H9 (cell line): ENCODE data around the gene ZNRF2. TPM values are rescaled to one million over a fixed set of nuclear protein-coding genes. Genes with fewer than 3 reads are reported as not detected.

ENCODE experiments used
- DNase-seq: peaks from one replicate; pipeline ENCODE4 v3.0.0-alpha.2; 2017
- H2AFZ ChIP-seq: one replicate; pipeline ENCODE4 v1.6.1; 2013; ENCODE audit warnings: mild to moderate bottlenecking, low read length, control low read depth, moderate library complexity
- H2AK5ac ChIP-seq: 2 replicates; pipeline ENCODE4 v1.6.1; 2013; ENCODE audit warnings: low read length, control low read depth, mixed read lengths; ENCODE audit not compliant: insufficient read length
- H2BK120ac ChIP-seq: one replicate; pipeline ENCODE4 v1.6.1; 2013; ENCODE audit warnings: low read depth, mild to moderate bottlenecking, low read length, control low read depth, inconsistent platforms; ENCODE audit not compliant: poor library complexity, severe bottlenecking
- H2BK12ac ChIP-seq: 2 replicates; pipeline ENCODE4 v1.6.1; 2013; ENCODE audit warnings: low read length, control low read depth, mixed read lengths, low read depth; ENCODE audit not compliant: insufficient read length
- H2BK15ac ChIP-seq: 2 replicates; pipeline ENCODE4 v1.6.1; 2013; ENCODE audit warnings: low read depth, low read length, control low read depth
- H2BK20ac ChIP-seq: one replicate; pipeline ENCODE4 v1.6.1; 2013; ENCODE audit warnings: low read depth, mild to moderate bottlenecking, low read length, control low read depth, inconsistent platforms; ENCODE audit not compliant: poor library complexity, severe bottlenecking
- H2BK5ac ChIP-seq: 2 replicates; pipeline ENCODE4 v1.6.1; 2013; ENCODE audit warnings: low read length, control low read depth, mixed read lengths; ENCODE audit not compliant: insufficient read length
- H3K14ac ChIP-seq: 2 replicates; pipeline ENCODE4 v1.6.1; 2013; ENCODE audit warnings: low read length, control low read depth; ENCODE audit not compliant: insufficient read depth
- H3K18ac ChIP-seq: 2 replicates; pipeline ENCODE4 v1.6.1; 2013; ENCODE audit warnings: low read depth, mild to moderate bottlenecking, mixed read lengths, low read length, control low read depth; ENCODE audit not compliant: insufficient read length
- H3K23ac ChIP-seq: 2 replicates; pipeline ENCODE4 v1.6.1; 2013; ENCODE audit warnings: low read length, control low read depth, mixed read lengths, low read depth; ENCODE audit not compliant: insufficient read length
- H3K23me2 ChIP-seq: 2 replicates; pipeline ENCODE4 v1.6.1; 2013; ENCODE audit warnings: low read depth, mild to moderate bottlenecking, mixed read lengths, low read length, control low read depth; ENCODE audit not compliant: insufficient read length, poor library complexity, severe bottlenecking
- H3K27ac ChIP-seq: 2 replicates; pipeline ENCODE4 v1.5.1; 2013; ENCODE audit warnings: low read length, control low read depth, mixed read lengths, low read depth; ENCODE audit not compliant: insufficient read length
- H3K27me3 ChIP-seq: 2 replicates; pipeline ENCODE4 v1.6.1; 2013; ENCODE audit warnings: low read length, control low read depth, inconsistent platforms; ENCODE audit not compliant: insufficient read depth
- H3K4ac ChIP-seq: 2 replicates; pipeline ENCODE4 v1.6.1; 2013; ENCODE audit warnings: low read depth, mild to moderate bottlenecking, control low read depth, inconsistent platforms, low read length, moderate library complexity
- H3K4me1 ChIP-seq: 2 replicates; pipeline ENCODE4 v1.6.1; 2013; ENCODE audit warnings: low read length, control low read depth, inconsistent platforms; ENCODE audit not compliant: insufficient read depth
- H3K4me2 ChIP-seq: 2 replicates; pipeline ENCODE4 v1.6.1; 2013; ENCODE audit warnings: low read length, control low read depth, mixed read lengths; ENCODE audit not compliant: insufficient read length, insufficient read depth
- H3K56ac ChIP-seq: 2 replicates; pipeline ENCODE4 v1.6.1; 2013; ENCODE audit warnings: low read depth, mild to moderate bottlenecking, mixed read lengths, low read length, control low read depth; ENCODE audit not compliant: insufficient read length
- H3K79me1 ChIP-seq: 2 replicates; pipeline ENCODE4 v1.6.1; 2013; ENCODE audit warnings: low read depth, mild to moderate bottlenecking, moderate library complexity, low read length, control low read depth, inconsistent platforms; ENCODE audit not compliant: insufficient read depth, poor library complexity, severe bottlenecking
- H3K79me2 ChIP-seq: 2 replicates; pipeline ENCODE4 v1.6.1; 2013; ENCODE audit warnings: low read length, control low read depth, inconsistent platforms; ENCODE audit not compliant: insufficient read depth
- H3K9ac ChIP-seq: 2 replicates; pipeline ENCODE4 v1.6.1; 2013; ENCODE audit warnings: low read length, control low read depth, mixed read lengths; ENCODE audit not compliant: insufficient read length; ENCODE audit errors: extremely low read depth
- H3K9me3 ChIP-seq: one replicate; pipeline ENCODE4 v1.6.1; 2013; ENCODE audit warnings: low read depth, low read length, inconsistent platforms; ENCODE audit not compliant: control insufficient read depth
- H3T11ph ChIP-seq: one replicate; pipeline ENCODE4 v1.6.1; 2013; ENCODE audit warnings: mild to moderate bottlenecking, low read length, control low read depth, inconsistent platforms
- H4K20me1 ChIP-seq: one replicate; pipeline ENCODE4 v1.6.1; 2013; ENCODE audit not compliant: control insufficient read depth, insufficient read length, insufficient read depth
- H4K5ac ChIP-seq: 2 replicates; pipeline ENCODE4 v1.6.1; 2013; ENCODE audit warnings: low read depth, mild to moderate bottlenecking, mixed read lengths, low read length, control low read depth; ENCODE audit not compliant: insufficient read length
- H4K8ac ChIP-seq: replicated peaks from 2 replicates; pipeline ENCODE4 v1.6.1; 2013; ENCODE audit warnings: low read length, control low read depth, mixed read lengths, low read depth; ENCODE audit not compliant: insufficient read length
- H4K91ac ChIP-seq: 2 replicates; pipeline ENCODE4 v1.6.1; 2013; ENCODE audit warnings: low read depth, mild to moderate bottlenecking, moderate library complexity, mixed read lengths, low read length, control low read depth; ENCODE audit not compliant: insufficient read length
- H3K27ac Mint-ChIP-seq, 3 experiments: 2 replicates in 2 of 3; 3 replicates in 1 of 3; pipeline ENCODE4 v1.8.0; 2020 to 2021; ENCODE audit warnings: mixed read lengths in 3 of 3, mild to moderate bottlenecking in 1 of 3, moderate library complexity in 1 of 3
- H3K27me3 Mint-ChIP-seq: 2 replicates; pipeline ENCODE4 v1.8.0; 2021; ENCODE audit warnings: low read depth, mild to moderate bottlenecking, moderate library complexity, mixed read lengths
- H3K36me3 Mint-ChIP-seq, 3 experiments: 2 replicates in 2 of 3; 3 replicates in 1 of 3; pipeline ENCODE4 v1.8.0; 2020 to 2021; ENCODE audit warnings: low read depth in 3 of 3, mixed read lengths in 3 of 3; ENCODE audit not compliant: insufficient read depth in 1 of 3
- H3K4me1 Mint-ChIP-seq, 2 experiments: 2 replicates each; pipeline ENCODE4 v1.8.0; 2020; ENCODE audit warnings: mixed read lengths in 2 of 2
- H3K4me3 Mint-ChIP-seq, 2 experiments: 2 replicates in 1 of 2; 3 replicates in 1 of 2; pipeline ENCODE4 v1.8.0; 2020 to 2021; ENCODE audit warnings: mild to moderate bottlenecking in 2 of 2, mixed read lengths in 2 of 2, moderate library complexity in 1 of 2
- H3K9me3 Mint-ChIP-seq, 2 experiments: 2 replicates in 1 of 2; 3 replicates in 1 of 2; pipeline ENCODE4 v1.8.0; 2020; ENCODE audit warnings: mild to moderate bottlenecking in 2 of 2, mixed read lengths in 2 of 2, moderate library complexity in 1 of 2
- CTCF ChIP-seq: fragments of 200-600 bp; sonication (generic); conservative IDR thresholded peaks from 3 replicates; pipeline ENCODE4 v1.8.0; 2021; ENCODE audit warnings: antibody characterized with exemption, mild to moderate bottlenecking
- total RNA-seq: library from RNA; stranded (reverse); gene quantifications from 2 replicates; pipeline ENCODE4 v1.2.1, GENCODE V29; 2021

Gene ZNRF2
- total RNA-seq, 1 experiment from 2014 or later, result 16.5 TPM

- H3K4me1 Mint-ChIP-seq, result peaks cover 0 to 3% of the 10 kb centered on the region in 2 experiments; a peak in 1 of 4 replicates
- Histone ChIP-seq H2AFZ (no peak overlapping the region), H3K23ac (no peak overlapping the region), H3K4me2 (no peak overlapping the region), H4K91ac (no peak overlapping the region), H3K4ac (no peak overlapping the region), H2BK12ac (no peak overlapping the region), H3K9me3 (no peaks in the 10 kb centered on the region), H3K4me1 (no peaks in the 10 kb centered on the region), H4K8ac (no peak overlapping the region), H3K14ac (no peak overlapping the region), H3K27me3 (no peaks in the 10 kb centered on the region), H3K9ac (no peak overlapping the region), H3K23me2 (no peaks in the 10 kb centered on the region), H4K5ac (no peak overlapping the region), H3K27ac (no peak overlapping the region), H2BK120ac (no peak overlapping the region), H3K18ac (no peak overlapping the region), H3T11ph (no peak overlapping the region), H2AK5ac (no peak overlapping the region), H2BK20ac (no peak overlapping the region), H4K20me1 (no peaks in the 10 kb centered on the region), H3K79me1 (no peaks in the 10 kb centered on the region), H3K79me2 (no peaks in the 10 kb centered on the region), H2BK5ac (no peak overlapping the region), H3K56ac (no peak overlapping the region), H2BK15ac (no peak overlapping the region)
- no peaks in the 10 kb centered on the region for H3K9me3 Mint-ChIP-seq
- no peaks in the 10 kb centered on the region; the same call in none of the 2 replicates for H3K27me3 Mint-ChIP-seq
- no peak for DNase-seq
- no peak for TF ChIP-seq CTCF
- H3K4me3 Mint-ChIP-seq, result no peak overlapping the region
- H3K36me3 Mint-ChIP-seq, result no peaks in the 10 kb centered on the region
- no peak overlapping the region for H3K27ac Mint-ChIP-seq
Measured at GRCh38 chr7:30238721-30239441, 45.5 kb upstream of the ZNRF2 start.
